NK-92 (cell line): Measurements from ENCODE around the gene ANKMY2.
"Not testable (repeated sequence)": the region's sequence is repeated elsewhere in the genome, so short reads cannot be mapped to it uniquely, and the experiment has no call there.

ENCODE experiments used
- DNase-seq: peaks from one replicate; lab custom pipeline; 2025; ENCODE audit not compliant: unreplicated experiment; lab: John Stamatoyannopoulos, UW

ANKMY2 gene

GRCh38 chr7:16659854-16660497 is 14.4 kb upstream of the ANKMY2 start:
- DNase-seq = not testable (repeated sequence)

- no peak for DNase-seq
Observed at GRCh38 chr7:16657656-16658279, 12.2 kb upstream of the ANKMY2 start.

- no peak for DNase-seq
Observed at GRCh38 chr7:16656141-16656540, 10.6 kb upstream of the ANKMY2 start.

- no peak for DNase-seq
Observed at GRCh38 chr7:16655394-16655793, 9.8 kb upstream of the ANKMY2 start.

DNA sequence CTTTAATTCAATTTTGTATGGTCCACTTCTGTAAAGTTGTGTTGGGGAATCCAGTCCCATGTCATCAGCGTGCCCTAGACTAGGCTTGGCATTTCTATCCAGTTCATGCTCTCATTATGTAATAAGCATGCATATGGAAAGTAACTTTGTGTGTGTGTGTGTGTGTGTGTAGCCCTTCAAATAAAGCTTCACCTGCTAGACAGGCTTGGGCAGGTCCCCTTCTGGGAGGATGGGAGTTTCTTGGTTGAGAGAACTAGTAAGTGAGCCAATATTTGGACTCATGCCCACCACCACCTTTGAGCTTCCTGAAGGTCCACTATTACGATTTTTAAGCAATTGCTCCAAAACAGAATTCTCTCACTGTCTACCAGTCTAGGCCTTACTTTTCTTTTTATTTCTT is 7.3 kb upstream of the ANKMY2 start:
- DNase-seq = no peak

DNA sequence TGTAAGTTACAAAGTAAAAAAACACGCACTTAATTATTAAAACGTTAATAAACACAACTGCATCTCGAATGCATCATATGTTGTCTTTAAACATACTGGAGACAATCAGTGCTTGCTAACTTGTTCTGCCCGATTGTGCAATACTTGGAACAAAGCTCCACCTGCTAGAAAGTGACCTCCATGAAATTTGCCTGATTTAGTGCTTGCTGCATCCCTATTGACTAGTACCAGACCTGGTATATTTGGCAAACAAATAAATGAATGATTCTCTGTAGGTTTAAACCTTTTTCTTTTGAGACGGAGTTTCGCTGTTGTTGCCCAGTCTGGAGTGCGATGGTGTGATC is 6.7 kb upstream of the ANKMY2 start:
- DNase-seq = no peak

- DNase-seq = no peak
Observed at GRCh38 chr7:16651396-16652239, 6.1 kb upstream of the ANKMY2 start.

GRCh38 chr7:16650266-16650665 is 4.7 kb upstream of the ANKMY2 start:
- no peak for DNase-seq

- DNase-seq = no peak
Observed at GRCh38 chr7:16649196-16649595, 3.6 kb upstream of the ANKMY2 start.

DNA sequence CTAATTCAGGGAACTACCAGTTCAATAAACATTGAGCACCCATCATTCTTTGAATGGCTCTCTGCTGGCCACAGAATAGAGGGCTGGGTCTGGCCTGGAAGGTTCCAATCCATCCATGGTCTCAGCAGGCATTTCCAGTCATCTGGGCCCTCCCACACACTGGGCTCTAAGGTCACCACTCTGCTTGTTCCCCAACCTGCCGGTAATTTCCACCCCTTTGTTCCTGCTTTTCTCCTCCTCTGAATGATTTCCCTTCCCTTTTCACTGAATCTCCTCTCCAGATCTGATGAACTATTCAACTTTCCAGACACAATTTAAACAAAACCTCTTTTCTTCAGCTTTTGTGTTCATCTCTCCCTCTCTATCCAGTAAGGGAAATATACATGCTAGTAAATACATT is 3.0 kb upstream of the ANKMY2 start:
- no peak for DNase-seq

GRCh38 chr7:16647435-16647960 is 1.9 kb upstream of the ANKMY2 start:
- no peak for DNase-seq

- DNase-seq = no peak
Observed at GRCh38 chr7:16646472-16647072, 1.0 kb upstream of the ANKMY2 start.

DNA sequence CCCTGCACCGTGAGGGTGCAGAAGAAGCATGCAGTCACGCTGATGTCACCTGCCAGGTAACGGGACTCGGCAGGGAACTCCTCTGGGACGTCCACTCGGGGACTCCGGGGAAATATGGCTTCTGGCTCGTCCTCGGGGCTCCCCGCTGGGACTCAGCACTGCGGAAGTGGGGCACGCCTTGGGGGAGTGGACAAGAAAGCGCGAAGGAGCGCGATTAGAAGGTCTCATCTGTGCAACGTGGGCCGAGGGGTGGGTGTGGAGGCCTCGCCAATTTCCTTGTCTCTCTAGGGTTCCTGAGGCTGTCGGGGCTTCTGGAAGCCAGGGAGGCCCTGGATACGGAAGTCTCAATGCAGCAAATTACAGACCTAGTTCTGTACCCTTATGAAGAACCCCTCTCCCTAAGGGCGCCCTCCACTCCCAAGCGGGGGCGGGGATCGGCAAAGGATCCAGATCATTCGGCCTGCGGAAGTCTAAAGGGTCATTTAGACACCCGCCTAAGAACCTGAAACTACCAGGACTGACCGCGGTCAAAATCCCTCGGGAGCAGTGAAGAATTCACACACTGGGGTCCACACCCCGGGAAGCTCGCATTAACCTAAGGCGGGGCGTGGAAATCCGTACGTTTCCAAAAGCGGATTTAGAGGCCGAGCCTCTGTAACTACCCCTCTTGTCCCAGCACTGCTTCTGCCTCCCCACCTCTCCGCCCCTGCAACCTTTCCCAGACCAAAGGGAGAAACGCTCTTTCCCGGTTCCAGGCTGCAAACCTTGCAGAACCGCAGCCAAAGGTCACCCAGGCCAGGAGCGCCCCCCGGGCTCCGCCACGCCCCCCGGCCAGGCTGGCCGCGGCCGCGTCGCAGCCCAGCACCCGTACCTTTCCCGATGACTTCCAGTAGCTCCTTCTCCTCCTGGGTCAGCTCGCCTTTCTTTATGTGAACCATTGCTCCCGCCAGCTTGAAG is 640 bp downstream of the ANKMY2 start:
- DNase-seq = no peak

- DNase-seq = no peak
Observed at GRCh38 chr7:16644157-16644556, 1.4 kb downstream of the ANKMY2 start.

- DNase-seq = no peak
Observed at GRCh38 chr7:16638282-16639280, 7.0 kb downstream of the ANKMY2 start.

- DNase-seq = no peak
Observed at GRCh38 chr7:16637379-16637778, 8.2 kb downstream of the ANKMY2 start.

DNA sequence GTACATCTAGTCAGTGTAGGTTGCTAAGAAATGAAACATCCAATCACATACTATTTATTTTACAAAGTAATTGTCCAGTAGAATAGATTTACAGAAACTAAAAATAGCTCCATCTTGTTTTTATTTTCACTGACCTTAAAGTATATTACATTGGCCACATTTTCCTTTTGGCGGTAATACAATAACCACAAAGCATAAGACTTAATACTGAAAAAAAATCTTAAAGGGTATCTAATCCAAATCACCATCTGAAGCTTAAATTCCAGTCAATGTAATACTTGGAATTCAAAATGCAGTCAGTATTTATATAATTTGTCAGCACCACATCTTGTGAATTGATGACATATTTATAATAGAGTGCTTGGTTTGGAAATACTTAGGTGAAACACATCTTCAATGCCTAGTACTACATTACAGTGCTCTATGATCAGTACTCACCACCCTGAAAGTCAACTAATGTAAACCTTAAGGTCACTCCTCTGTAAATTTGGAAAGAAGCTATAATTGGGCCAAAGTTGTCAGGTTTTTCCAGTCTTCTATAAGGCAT is 8.9 kb downstream of the ANKMY2 start:
- DNase-seq = no peak

DNA sequence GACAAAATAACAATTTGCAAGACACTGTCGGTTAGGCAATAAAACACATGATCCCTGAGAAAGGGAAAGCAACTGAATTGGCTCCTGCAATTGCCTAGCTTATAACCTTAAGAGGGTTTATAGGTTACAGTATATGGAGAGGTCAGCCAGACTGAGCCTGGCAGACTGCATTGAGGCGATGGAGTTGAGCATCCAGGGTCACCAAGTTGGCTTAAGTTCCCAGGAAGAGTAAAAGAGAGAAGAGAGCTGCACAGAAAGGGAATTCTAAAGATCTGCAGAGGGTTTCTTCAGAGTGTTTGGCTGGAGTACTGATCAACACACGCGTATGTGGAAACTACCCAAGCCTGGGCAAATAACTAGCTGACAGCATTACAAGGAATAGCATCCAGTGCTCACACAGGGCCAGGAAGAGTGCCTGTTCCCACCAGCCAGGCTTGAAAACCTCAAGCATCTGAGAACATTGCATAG is 11.2 kb downstream of the ANKMY2 start:
- DNase-seq = no peak

- DNase-seq = no peak
Observed at GRCh38 chr7:16630654-16631053, 14.9 kb downstream of the ANKMY2 start.
